Hepatocyte (in vitro differentiated cells): Measurements from ENCODE around the gene KCNJ16.

Experiments
- EZH2 ChIP-seq: fragments of 200-600 bp; sonication (generic); IDR thresholded peaks from 2 replicates; pipeline ENCODE4 v1.6.1; 2016; ENCODE audit warnings: antibody characterized with exemption, mild to moderate bottlenecking, borderline replicate concordance
- EZH2phosphoT487 ChIP-seq: fragments of 200-600 bp; sonication (generic); IDR thresholded peaks from one replicate; pipeline ENCODE4 v1.6.1; 2018; ENCODE audit warnings: antibody characterized with exemption, mild to moderate bottlenecking, low read depth, moderate library complexity; ENCODE audit not compliant: unreplicated experiment, severe bottlenecking
- TF ChIP-seq, protein P1 (sequence below): fragments of 200-600 bp; sonication (generic); IDR thresholded peaks from 2 replicates; pipeline ENCODE4 v1.5.1; 2016; ENCODE audit warnings: antibody characterized with exemption, mild to moderate bottlenecking; ENCODE audit not compliant: poor library complexity

DNA sequence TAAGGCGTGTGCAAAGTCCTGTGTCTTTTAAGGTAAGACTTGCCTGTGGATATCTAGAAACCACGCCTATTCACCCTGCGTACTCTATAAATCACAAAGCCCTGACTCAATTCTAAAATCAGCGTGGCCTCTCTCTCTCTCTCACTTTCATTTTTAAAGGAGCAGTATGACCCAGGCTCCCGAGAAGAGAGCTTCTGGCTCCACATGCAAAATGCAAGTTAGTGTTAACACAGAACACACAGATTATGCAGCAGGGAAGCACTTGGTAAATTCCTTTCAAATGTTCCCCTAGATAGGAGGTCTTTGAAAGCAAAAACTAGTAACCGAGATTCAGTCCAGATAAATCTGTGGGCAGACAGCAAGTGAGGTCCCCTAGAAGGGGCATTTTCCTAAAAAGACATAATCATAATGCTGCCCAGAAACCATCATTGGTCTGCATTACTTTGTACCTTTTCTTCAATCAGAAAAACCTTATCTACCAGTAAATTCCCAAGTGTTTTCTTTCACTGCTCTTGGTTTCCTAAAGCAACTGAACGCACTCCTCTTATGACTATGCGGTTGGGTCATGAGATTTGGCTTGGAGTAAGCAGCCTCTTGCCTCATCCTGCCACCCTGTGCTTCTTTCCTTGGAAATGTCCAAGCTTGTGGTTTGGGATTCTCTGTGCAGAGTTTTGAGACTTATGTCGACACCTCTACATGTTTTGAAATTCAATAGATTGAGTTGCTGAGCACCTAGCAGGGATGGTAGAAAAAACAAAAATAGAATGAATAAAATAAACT is 62.6 kb downstream of the KCNJ16 start:
- TF ChIP-seq, protein P1, sequence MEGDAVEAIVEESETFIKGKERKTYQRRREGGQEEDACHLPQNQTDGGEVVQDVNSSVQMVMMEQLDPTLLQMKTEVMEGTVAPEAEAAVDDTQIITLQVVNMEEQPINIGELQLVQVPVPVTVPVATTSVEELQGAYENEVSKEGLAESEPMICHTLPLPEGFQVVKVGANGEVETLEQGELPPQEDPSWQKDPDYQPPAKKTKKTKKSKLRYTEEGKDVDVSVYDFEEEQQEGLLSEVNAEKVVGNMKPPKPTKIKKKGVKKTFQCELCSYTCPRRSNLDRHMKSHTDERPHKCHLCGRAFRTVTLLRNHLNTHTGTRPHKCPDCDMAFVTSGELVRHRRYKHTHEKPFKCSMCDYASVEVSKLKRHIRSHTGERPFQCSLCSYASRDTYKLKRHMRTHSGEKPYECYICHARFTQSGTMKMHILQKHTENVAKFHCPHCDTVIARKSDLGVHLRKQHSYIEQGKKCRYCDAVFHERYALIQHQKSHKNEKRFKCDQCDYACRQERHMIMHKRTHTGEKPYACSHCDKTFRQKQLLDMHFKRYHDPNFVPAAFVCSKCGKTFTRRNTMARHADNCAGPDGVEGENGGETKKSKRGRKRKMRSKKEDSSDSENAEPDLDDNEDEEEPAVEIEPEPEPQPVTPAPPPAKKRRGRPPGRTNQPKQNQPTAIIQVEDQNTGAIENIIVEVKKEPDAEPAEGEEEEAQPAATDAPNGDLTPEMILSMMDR, result no peak
- TF ChIP-seq EZH2 (no peak), EZH2phosphoT487 (no peak)
